DLD1 (cell line): Measurements from ENCODE around the gene TMEM121.
"Not testable (repeated sequence)": the region's sequence is repeated elsewhere in the genome, so short reads cannot be mapped to it uniquely, and the experiment has no call there.

Experiments used
- in situ Hi-C: cut with HindIII; loops from 2 replicates; pipeline ENCODE4 v1.10.0; 2017; ENCODE audit warnings: low sequenced_read_pairs

Gene TMEM121

GRCh38 chr14:105541218-105541875 lies 15.0 kb downstream of the TMEM121 start:
- in situ Hi-C loops = no loop called here

- in situ Hi-C loops = not testable (repeated sequence)
Measured at GRCh38 chr14:105545676-105546075, 19.3 kb downstream of the TMEM121 start.

GRCh38 chr14:105546410-105546809 lies 20.0 kb downstream of the TMEM121 start:
- in situ Hi-C loops = not testable (repeated sequence)

GRCh38 chr14:105547072-105547471 lies 20.7 kb downstream of the TMEM121 start:
- in situ Hi-C loops = not testable (repeated sequence)

GRCh38 chr14:105547741-105548169 lies 21.4 kb downstream of the TMEM121 start:
- in situ Hi-C loops = no loop called here

- in situ Hi-C loops = no loop called here
Measured at GRCh38 chr14:105549481-105549880, 23.1 kb downstream of the TMEM121 start.

- in situ Hi-C loops = no loop called here
Measured at GRCh38 chr14:105554022-105554421, 27.6 kb downstream of the TMEM121 start.

- in situ Hi-C loops = no loop called here
Measured at GRCh38 chr14:105554523-105554922, 28.1 kb downstream of the TMEM121 start.

GRCh38 chr14:105557671-105558070 lies 31.3 kb downstream of the TMEM121 start:
- in situ Hi-C loops = not testable (repeated sequence)

- in situ Hi-C loops = not testable (repeated sequence)
Measured at GRCh38 chr14:105558449-105559154, 32.2 kb downstream of the TMEM121 start.

- in situ Hi-C loops = not testable (repeated sequence)
Measured at GRCh38 chr14:105559384-105560047, 33.1 kb downstream of the TMEM121 start.

- in situ Hi-C loops = not testable (repeated sequence)
Measured at GRCh38 chr14:105560048-105560669, 33.8 kb downstream of the TMEM121 start.

GRCh38 chr14:105561345-105561744 lies 35.0 kb downstream of the TMEM121 start:
- in situ Hi-C loops = not testable (repeated sequence)

- in situ Hi-C loops = no loop called here
Measured at GRCh38 chr14:105562713-105563346, 36.4 kb downstream of the TMEM121 start.

- in situ Hi-C loops = no loop called here
Measured at GRCh38 chr14:105563347-105563737, 37.0 kb downstream of the TMEM121 start.

- in situ Hi-C loops = not testable (repeated sequence)
Measured at GRCh38 chr14:105564536-105564935, 38.2 kb downstream of the TMEM121 start.

GRCh38 chr14:105565185-105565919 lies 39.0 kb downstream of the TMEM121 start:
- in situ Hi-C loops = not testable (repeated sequence)

GRCh38 chr14:105566248-105567163 lies 40.1 kb downstream of the TMEM121 start:
- in situ Hi-C loops = not testable (repeated sequence)
